Activated T-cell treated with anti-CD3 and anti-CD28 coated beads for 24 hours (primary cell): ENCODE results near the gene RAD54L.
"Not testable (repeated sequence)": the region's sequence is repeated elsewhere in the genome, so short reads cannot be mapped to it uniquely, and the experiment has no call there.

Experiments used
- DNase-seq: peaks from one replicate; pipeline ENCODE4 v3.0.0-alpha.2; 2020; ENCODE audit warnings: low read depth

RAD54L gene

GRCh38 chr1:46241733-46242132 is 5.8 kb upstream of the RAD54L start:
- not testable (repeated sequence) for DNase-seq

- DNase-seq = no peak
Measured at GRCh38 chr1:46242918-46243317, 4.6 kb upstream of the RAD54L start.

- not testable (repeated sequence) for DNase-seq
Measured at GRCh38 chr1:46243831-46244230, 3.7 kb upstream of the RAD54L start.

GRCh38 chr1:46244656-46245371 is 2.7 kb upstream of the RAD54L start:
- no peak for DNase-seq

GRCh38 chr1:46246136-46246535 is 1.4 kb upstream of the RAD54L start:
- not testable (repeated sequence) for DNase-seq

GRCh38 chr1:46246548-46247435 is 771 bp upstream of the RAD54L start:
- DNase-seq = peak; percentile 48

- DNase-seq = no peak
Measured at GRCh38 chr1:46248122-46248920, 758 bp downstream of the RAD54L start.

GRCh38 chr1:46254668-46255067 is 7.1 kb downstream of the RAD54L start:
- DNase-seq = no peak

GRCh38 chr1:46256523-46256922 is 9.0 kb downstream of the RAD54L start:
- DNase-seq = no peak

- no peak for DNase-seq
Measured at GRCh38 chr1:46262508-46262907, 14.9 kb downstream of the RAD54L start.

GRCh38 chr1:46263146-46263545 is 15.6 kb downstream of the RAD54L start:
- no peak for DNase-seq

- no peak for DNase-seq
Measured at GRCh38 chr1:46268578-46268977, 21.0 kb downstream of the RAD54L start.

GRCh38 chr1:46274225-46275029 is 26.9 kb downstream of the RAD54L start:
- DNase-seq = no peak

- no peak for DNase-seq
Measured at GRCh38 chr1:46275030-46275337, 27.4 kb downstream of the RAD54L start.

GRCh38 chr1:46277658-46278373 is 30.3 kb downstream of the RAD54L start:
- no peak for DNase-seq

- no peak for DNase-seq
Measured at GRCh38 chr1:46278807-46279206, 31.2 kb downstream of the RAD54L start.

GRCh38 chr1:46280092-46280491 is 32.5 kb downstream of the RAD54L start:
- DNase-seq = no peak

- DNase-seq = no peak
Measured at GRCh38 chr1:46281021-46281420, 33.5 kb downstream of the RAD54L start.

GRCh38 chr1:46284058-46284457 is 36.5 kb downstream of the RAD54L start:
- DNase-seq = no peak

GRCh38 chr1:46284597-46285564 is 37.3 kb downstream of the RAD54L start:
- DNase-seq = no peak
